Fibroblast of mammary gland (primary cell): ENCODE data around the gene CELF1.

ENCODE experiments used
- DNase-seq: peaks from one replicate; pipeline ENCODE4 v3.0.0-alpha.2; 2010; ENCODE audit warnings: low read depth
- H3K4me3 ChIP-seq: 2 replicates; pipeline ENCODE4 v1.5.1; 2011; ENCODE audit warnings: low read depth, mild to moderate bottlenecking, low read length, moderate library complexity; ENCODE audit not compliant: control insufficient read depth
- CTCF ChIP-seq: conservative IDR thresholded peaks from 2 replicates; pipeline ENCODE4 v1.5.1; 2011; ENCODE audit warnings: low read depth, low read length, inconsistent platforms; ENCODE audit not compliant: control insufficient read depth, insufficient read depth

Gene CELF1

GRCh38 chr11:47498584-47499152, 54.3 kb downstream of the CELF1 start:
- no peak overlapping the region for H3K4me3 ChIP-seq
- no peak for DNase-seq
- no peak for TF ChIP-seq CTCF

- no peak for TF ChIP-seq CTCF
- no peak overlapping the region for H3K4me3 ChIP-seq
- DNase-seq: no peak
Observed at GRCh38 chr11:47498149-47498548, 54.8 kb downstream of the CELF1 start.

- TF ChIP-seq CTCF: no peak
- DNase-seq: no peak
Observed at GRCh38 chr11:47496808-47497207, 56.1 kb downstream of the CELF1 start.

GRCh38 chr11:47495856-47496217, 57.1 kb downstream of the CELF1 start:
- no peak for TF ChIP-seq CTCF
- no peak for DNase-seq
- no peak overlapping the region for H3K4me3 ChIP-seq

More at GRCh38 chr11:47496808-47497207, 56.1 kb downstream of the CELF1 start:
- H3K4me3 ChIP-seq: no peak overlapping the region

- no peak for TF ChIP-seq CTCF
- no peak overlapping the region for H3K4me3 ChIP-seq
- peak; percentile 46 for DNase-seq
Observed at GRCh38 chr11:47495011-47495855, 57.7 kb downstream of the CELF1 start.

GRCh38 chr11:47489395-47489755, 63.6 kb downstream of the CELF1 start:
- no peak for TF ChIP-seq CTCF
- H3K4me3 ChIP-seq: no peak overlapping the region
- peak; percentile 53 for DNase-seq
